SK-N-SH treated with all-trans-retinoic acid at 6 μM for 48 hours (cell line): ENCODE data around the gene ST3GAL4.

ENCODE experiments used
- ARNTL ChIP-seq: fragments of 450-650 bp; formaldehyde crosslinking; IDR thresholded peaks from 2 replicates; pipeline ENCODE4 v1.5.0; 2020; ENCODE audit warnings: low read depth, mild to moderate bottlenecking, moderate library complexity, borderline replicate concordance
- BACH2 ChIP-seq: fragments of 250-450 bp; sonication (Bioruptor Pico); IDR thresholded peaks from 2 replicates; pipeline ENCODE4 v1.9.0; 2021; ENCODE audit warnings: mild to moderate bottlenecking, borderline replicate concordance
- CREB5 ChIP-seq: fragments of 250-450 bp; sonication (Bioruptor Pico); IDR thresholded peaks from 2 replicates; pipeline ENCODE4 v1.5.1; 2020; ENCODE audit warnings: low read depth, mild to moderate bottlenecking, moderate library complexity
- GLIS3 ChIP-seq: fragments of 250-450 bp; sonication (Bioruptor Pico); IDR thresholded peaks from 2 replicates; pipeline ENCODE4 v1.5.0; 2020; ENCODE audit warnings: mild to moderate bottlenecking, moderate library complexity
- PATZ1 ChIP-seq: fragments of 250-450 bp; sonication (Bioruptor Pico); IDR thresholded peaks from 2 replicates; pipeline ENCODE4 v1.8.0; 2020; ENCODE audit warnings: mild to moderate bottlenecking, moderate library complexity, borderline replicate concordance
- POU6F1 ChIP-seq: fragments of 250-450 bp; sonication (Bioruptor Pico); IDR thresholded peaks from 2 replicates; pipeline ENCODE4 v1.8.0; 2021; ENCODE audit warnings: low read depth, mild to moderate bottlenecking, moderate library complexity, borderline replicate concordance
- SNAI2 ChIP-seq: fragments of 250-450 bp; sonication (Bioruptor Pico); IDR thresholded peaks from 2 replicates; pipeline ENCODE4 v1.5.0; 2020; ENCODE audit warnings: mild to moderate bottlenecking, moderate library complexity
- TSHZ2 ChIP-seq: fragments of 250-450 bp; sonication (Bioruptor Pico); IDR thresholded peaks from 2 replicates; pipeline ENCODE4 v1.5.0; 2020; ENCODE audit warnings: mild to moderate bottlenecking, moderate library complexity
- ZFP3 ChIP-seq: fragments of 250-450 bp; sonication (Bioruptor Pico); IDR thresholded peaks from 2 replicates; pipeline ENCODE4 v1.5.0; 2020; ENCODE audit warnings: mild to moderate bottlenecking, moderate library complexity
- ZFP30 ChIP-seq: fragments of 450-650 bp; formaldehyde crosslinking; IDR thresholded peaks from 2 replicates; pipeline ENCODE4 v1.5.0; 2022; ENCODE audit warnings: mild to moderate bottlenecking, moderate library complexity
- ZNF565 ChIP-seq: fragments of 450-650 bp; formaldehyde crosslinking; conservative IDR thresholded peaks from 2 replicates; pipeline ENCODE4 v1.5.0; 2020; ENCODE audit warnings: low read depth, mild to moderate bottlenecking, moderate library complexity
- ZNF8 ChIP-seq: fragments of 450-650 bp; formaldehyde crosslinking; IDR thresholded peaks from 2 replicates; pipeline ENCODE4 v1.5.0; 2020; ENCODE audit warnings: mild to moderate bottlenecking, moderate library complexity

- TF ChIP-seq ARNTL (CRISPR knock-in tag) (no peak), SNAI2 (no peak), GLIS3 (CRISPR knock-in tag) (no peak), BACH2 (CRISPR knock-in tag) (no peak), PATZ1 (CRISPR knock-in tag) (no peak), ZNF565 (CRISPR knock-in tag) (no peak), ZNF8 (CRISPR knock-in tag) (no peak), CREB5 (CRISPR knock-in tag) (no peak), POU6F1 (no peak), ZFP3 (no peak), TSHZ2 (CRISPR knock-in tag) (no peak), ZFP30 (CRISPR knock-in tag) (no peak)
Measured at GRCh38 chr11:126355324-126355925, at the start of gene ST3GAL4.
